Ramos (cell line): Measurements from ENCODE around the gene MORF4L1.
"Not testable (repeated sequence)": the region's sequence is repeated elsewhere in the genome, so short reads cannot be mapped to it uniquely, and the experiment has no call there.

ENCODE experiments used
- in situ Hi-C: fragments of 300-500 bp; cut with MboI; formaldehyde crosslinking; loops from one replicate; pipeline ENCODE4 v1.14.3; 2022; ENCODE audit warnings: low sequenced_read_pairs; ENCODE audit not compliant: unreplicated experiment

MORF4L1 gene

DNA sequence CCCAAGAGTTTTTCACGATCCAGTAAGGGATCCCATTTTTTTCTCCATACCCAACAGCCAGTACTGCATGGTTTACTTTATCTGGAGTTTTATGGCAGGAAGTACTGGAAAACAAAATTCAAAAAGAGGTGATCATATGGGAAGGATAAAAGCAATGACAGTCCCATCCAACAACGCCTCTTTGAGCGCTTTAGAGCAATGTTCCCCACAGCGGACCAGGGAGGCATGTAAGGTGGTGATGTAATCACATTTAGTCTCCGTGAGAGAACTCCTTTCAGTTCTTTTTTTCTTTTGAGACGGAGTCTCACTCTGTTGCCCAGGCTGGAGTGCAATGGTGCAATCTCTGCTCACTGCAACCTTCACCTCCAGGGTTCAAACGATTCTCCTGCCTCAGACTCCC is 50.3 kb downstream of the MORF4L1 start:
- in situ Hi-C loops, result no loop called here

DNA sequence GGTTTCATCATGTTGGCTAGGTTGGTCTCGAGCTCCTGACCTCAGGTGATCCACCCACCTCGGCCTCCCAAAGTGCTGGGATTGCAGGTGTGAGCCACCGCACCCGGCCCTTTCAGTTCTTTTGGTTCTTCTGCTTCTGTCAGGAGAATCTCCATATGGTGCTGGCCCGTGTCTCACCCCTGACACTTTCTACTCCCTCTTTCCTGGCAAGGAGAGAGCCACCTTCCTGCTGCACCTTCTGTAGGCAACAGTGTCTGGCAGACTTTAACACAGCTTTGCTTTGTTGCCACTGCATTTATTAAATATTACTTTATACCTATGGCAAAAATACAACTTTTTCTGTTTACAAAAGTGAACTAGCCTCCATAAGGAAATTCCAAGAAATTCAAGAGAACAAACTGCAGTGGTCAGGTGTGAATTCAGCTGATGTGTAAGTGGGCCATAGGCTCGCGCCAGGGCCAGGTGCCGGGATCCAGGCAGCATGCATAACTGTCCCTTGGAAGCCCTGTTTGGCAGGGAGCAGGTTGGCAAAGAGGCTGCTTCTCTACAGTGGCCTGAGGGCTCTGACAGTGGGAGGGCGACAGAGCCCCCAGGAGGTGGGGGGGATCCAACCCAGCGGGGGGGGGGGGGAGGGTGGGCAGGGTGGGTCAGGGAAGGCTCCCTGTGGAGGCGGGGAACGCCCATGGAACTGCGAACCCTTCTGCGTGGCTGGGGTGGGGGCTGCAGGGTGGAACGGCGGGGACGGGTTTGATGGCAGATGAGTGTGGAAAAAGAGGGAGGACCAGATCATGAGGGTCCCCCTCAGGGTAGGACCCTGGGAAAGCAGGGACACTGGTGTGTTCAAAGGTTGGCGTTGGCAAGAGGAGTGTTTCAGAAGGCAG is 51.0 kb downstream of the MORF4L1 start:
- in situ Hi-C loops, result no loop called here

DNA sequence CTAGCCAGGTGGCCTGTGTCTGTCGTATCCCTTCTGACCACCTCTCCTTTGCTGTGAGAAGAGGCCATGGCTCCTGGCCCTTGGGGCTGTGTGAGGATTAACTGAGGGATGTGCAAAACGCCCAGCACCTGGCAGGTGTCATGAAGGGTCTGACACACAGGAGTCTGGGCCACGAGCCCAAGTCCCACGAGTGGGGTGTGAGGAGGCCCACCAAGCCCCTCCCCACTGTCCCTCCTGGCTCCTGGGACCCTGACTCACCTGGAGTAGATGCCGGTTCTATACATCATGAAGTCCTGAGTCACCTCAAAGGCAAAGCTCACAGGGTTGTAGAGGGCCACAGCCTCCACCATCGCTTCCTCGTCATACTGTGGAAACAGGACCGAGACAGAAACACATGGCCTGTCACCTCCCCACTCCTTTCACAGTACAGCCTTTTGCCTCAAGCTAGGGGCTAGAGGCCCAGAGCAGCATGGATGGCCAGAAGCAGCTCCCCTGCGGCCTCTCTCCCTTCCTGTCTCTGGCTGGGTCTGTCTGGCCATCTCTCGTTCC is 52.5 kb downstream of the MORF4L1 start:
- in situ Hi-C loops, result no loop called here

GRCh38 chr15:78925956-78926743 is 53.5 kb downstream of the MORF4L1 start:
- in situ Hi-C loops, result no loop called here

DNA sequence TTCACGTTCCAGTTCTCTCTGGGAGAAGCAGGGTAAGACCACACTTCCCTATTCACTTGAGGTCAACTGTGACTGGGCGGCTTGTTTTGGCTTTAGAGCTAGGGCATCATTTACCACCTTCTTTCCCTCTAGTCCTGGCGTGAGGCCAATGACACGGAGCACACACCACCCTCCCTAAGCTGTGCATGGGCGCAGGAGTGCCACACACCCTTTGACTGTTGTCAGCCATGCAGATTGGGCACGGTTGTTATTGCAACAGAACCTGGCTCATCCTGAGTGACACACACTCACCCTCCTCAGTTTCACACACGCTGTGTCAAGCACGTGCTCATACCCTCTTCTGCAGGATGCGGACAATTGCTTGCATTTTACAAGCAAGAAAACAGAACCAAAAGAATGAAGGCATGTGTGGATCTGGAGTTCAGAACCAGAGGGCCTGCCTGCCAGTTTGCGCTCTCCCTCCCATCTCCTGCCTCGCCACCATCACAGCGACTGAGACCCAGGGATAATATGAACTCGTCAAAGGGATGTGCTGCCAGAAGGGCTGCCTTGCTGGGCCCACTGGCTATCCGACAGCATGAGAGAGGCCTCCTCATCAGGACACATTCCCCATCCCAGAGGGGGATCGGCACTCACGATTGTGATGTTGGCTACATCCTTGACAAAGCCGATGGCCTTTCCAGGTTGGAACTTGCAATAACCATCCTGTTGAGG is 54.5 kb downstream of the MORF4L1 start:
- in situ Hi-C loops, result no loop called here

DNA sequence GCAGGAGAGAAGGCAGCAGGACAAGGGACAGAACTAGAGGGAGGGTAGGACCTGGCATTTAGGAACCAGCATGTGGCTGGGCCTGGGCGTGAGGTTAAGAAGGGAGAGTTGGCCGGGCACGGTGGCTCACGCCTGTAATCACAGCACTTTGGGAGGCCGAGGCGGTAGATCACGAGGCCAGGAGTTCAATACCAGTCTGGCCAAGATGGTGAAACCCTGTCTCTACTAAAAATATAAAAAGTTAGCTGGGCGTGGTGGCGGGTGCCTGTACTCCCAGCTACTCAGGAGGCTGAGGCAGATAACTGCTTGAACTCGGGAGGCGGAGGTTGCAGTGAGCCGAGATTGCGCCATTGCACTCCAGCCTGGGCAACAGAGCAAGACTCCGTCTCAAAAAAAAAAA is 55.5 kb downstream of the MORF4L1 start:
- in situ Hi-C loops, result not testable (repeated sequence)

- in situ Hi-C loops, result no loop called here
These were observed 56.0 kb downstream of the MORF4L1 start for GRCh38 chr15:78928616-78929093.

- in situ Hi-C loops, result no loop called here
These were observed 57.0 kb downstream of the MORF4L1 start for GRCh38 chr15:78929536-78930264.

- in situ Hi-C loops, result no loop called here
These were observed 58.1 kb downstream of the MORF4L1 start for GRCh38 chr15:78930577-78931388.

DNA sequence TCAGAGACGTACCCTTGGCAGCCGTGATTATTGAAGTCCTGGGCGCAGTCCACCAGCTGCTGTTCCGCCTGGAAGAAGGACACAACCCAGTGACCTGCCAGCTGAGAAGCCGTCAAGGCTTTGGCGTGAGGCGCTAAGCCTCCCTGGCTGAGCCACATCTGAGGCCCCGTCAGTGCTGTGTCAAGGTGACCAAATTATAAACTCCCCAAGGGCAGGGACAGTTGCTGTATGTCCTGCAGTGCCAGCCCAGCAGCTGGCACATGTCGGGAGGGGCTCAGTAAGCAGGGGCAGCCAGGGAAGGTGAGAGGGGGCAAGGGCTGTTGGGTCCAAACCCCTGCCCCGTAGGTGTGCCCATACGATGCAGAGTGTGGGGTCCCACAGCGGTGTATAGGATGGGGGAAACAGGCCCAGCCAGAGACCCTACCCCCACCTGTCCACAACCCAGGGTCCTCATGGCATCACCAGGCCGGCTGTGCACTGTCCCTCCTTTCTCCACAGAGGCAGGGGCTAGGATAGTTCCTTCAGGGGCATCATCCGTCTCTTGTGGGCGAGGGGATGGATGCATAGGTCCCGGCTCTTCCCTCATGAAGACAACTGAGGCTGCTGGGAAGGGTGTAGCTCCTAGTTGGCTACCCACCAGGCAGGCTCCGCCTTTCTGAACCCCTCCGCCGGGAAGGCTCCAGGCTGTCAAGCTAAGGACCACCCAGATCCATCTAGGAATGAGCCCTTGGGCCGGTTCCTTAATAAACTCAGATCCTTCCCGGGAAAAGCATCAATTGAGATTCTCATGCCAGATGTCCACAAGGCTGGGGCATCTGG is 59.0 kb downstream of the MORF4L1 start:
- in situ Hi-C loops, result no loop called here

DNA sequence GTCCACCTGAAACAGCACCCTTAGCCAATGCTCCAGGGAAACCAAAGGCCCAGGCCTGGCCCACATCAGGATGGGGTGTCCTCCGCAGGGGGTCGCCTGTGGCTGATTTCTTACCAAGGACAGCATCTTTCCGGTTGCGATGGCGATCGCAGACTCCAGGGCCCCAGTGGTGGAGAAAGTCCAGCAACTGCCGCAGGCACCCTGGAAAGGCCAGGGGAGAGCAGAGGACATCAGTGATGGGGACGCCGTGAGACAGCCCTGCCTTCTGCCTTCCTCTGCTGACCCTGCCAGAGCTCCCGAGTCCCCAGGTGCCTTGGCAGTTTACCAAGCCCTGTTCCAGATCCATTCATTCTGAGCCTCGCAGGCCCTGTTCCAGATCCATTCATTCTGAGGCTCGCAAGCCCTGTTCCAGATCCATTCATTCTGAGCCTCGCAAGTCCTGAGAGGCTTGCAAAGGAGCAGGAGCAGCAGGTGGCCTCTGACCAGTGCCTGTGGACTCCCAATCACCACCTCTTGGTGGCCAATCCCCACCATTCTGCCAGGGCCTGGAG is 59.6 kb downstream of the MORF4L1 start:
- in situ Hi-C loops, result no loop called here

GRCh38 chr15:78933187-78933822 is 60.6 kb downstream of the MORF4L1 start:
- in situ Hi-C loops, result no loop called here

DNA sequence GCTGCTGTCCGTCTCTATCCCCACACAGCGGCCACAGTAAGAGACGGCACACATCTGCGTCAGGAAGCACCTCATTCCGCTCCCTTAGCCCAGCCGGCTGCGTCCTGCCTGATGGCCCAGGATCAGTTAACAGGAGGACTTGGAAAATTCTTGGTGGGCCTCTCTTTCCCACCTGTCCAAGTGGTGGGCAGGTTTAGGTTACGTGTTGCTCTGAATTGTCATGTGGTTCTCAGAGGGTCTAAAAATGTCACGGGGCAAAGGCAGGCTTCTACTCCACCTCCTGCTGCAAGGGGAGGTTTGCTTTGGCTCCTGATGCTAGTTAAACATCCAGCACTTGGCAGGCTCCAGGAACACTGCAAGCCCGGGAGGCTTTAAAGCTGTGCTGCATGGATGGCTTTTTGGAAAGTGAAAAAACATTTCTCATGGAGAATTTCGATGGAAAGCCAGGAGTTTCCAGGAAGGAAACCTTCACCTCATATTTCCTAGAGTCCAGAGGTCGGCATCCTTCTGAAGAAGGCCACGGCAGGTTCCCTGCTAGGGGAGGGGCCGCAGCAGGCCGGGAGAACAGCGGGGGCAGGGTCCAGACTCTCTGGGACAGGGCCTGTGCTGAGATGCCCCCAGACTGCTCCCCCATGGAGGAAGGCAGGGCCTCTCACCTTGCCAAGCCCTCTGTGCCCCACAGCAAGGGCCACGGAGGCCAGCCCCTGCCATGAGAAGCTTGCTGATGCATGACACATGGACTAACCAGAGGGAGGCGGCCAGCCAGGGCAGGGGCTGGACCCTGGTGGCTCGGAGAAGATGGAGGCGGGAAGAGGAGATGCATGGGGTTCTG is 61.3 kb downstream of the MORF4L1 start:
- in situ Hi-C loops, result no loop called here

- in situ Hi-C loops, result no loop called here
These were observed 61.9 kb downstream of the MORF4L1 start for GRCh38 chr15:78934655-78935023.

- in situ Hi-C loops, result no loop called here
These were observed 64.5 kb downstream of the MORF4L1 start for GRCh38 chr15:78937132-78937739.
